ENCODE measurements around the gene BCAT1. TPM values are rescaled to one million over a fixed set of nuclear protein-coding genes. Genes with fewer than 3 reads are reported as not detected.

Gene BCAT1
- total and polyA plus RNA-seq, 11 donors, result 0.57 to 28.9 (median 3.5) TPM

DNA sequence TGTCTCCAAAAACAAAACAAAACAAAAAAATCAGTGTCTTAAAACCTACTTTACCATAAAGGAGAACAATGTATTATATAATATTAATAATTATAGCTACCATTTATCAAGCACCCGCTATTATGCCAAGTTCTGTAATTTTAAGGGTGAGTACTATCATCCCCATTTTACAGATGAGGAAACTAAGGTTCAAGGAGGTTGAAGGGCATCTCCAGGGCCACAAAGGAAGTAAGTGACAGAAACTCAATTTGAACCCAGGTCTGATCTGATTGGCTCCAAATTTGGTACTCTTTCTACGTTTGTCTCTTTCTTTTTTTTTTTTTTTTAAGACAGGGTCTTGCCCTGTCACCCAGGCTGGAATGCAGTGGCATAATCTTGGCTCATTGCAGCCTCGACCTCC, 115.4 kb downstream of the BCAT1 start:
- no peak for ATAC-seq
- peaks cover 0 to 7% (median 0%) of the 10 kb centered on the region in 12 donors for H3K4me1 ChIP-seq
- DNase-seq, result no peak
- H3K27me3 ChIP-seq, result no peaks in the 10 kb centered on the region
- TF ChIP-seq, protein P1, sequence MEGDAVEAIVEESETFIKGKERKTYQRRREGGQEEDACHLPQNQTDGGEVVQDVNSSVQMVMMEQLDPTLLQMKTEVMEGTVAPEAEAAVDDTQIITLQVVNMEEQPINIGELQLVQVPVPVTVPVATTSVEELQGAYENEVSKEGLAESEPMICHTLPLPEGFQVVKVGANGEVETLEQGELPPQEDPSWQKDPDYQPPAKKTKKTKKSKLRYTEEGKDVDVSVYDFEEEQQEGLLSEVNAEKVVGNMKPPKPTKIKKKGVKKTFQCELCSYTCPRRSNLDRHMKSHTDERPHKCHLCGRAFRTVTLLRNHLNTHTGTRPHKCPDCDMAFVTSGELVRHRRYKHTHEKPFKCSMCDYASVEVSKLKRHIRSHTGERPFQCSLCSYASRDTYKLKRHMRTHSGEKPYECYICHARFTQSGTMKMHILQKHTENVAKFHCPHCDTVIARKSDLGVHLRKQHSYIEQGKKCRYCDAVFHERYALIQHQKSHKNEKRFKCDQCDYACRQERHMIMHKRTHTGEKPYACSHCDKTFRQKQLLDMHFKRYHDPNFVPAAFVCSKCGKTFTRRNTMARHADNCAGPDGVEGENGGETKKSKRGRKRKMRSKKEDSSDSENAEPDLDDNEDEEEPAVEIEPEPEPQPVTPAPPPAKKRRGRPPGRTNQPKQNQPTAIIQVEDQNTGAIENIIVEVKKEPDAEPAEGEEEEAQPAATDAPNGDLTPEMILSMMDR (IDR thresholded peaks at IDR 0.05), result no peak
- no peak for TF ChIP-seq POLR2A (IDR thresholded peaks at IDR 0.05)
- H3K36me3 ChIP-seq, result no peaks in the 10 kb centered on the region
- H3K27ac ChIP-seq, result no peak overlapping the region
- no peak overlapping the region for H3K4me3 ChIP-seq
- WGBS, 4 donors, result 84 to 95% (median 89%) methylated on average over 3 of the region's 3 CpGs
- H3K9me3 ChIP-seq, result no peaks in the 10 kb centered on the region
- intact Hi-C loops (cut with DNase I), result no loop called here

DNA sequence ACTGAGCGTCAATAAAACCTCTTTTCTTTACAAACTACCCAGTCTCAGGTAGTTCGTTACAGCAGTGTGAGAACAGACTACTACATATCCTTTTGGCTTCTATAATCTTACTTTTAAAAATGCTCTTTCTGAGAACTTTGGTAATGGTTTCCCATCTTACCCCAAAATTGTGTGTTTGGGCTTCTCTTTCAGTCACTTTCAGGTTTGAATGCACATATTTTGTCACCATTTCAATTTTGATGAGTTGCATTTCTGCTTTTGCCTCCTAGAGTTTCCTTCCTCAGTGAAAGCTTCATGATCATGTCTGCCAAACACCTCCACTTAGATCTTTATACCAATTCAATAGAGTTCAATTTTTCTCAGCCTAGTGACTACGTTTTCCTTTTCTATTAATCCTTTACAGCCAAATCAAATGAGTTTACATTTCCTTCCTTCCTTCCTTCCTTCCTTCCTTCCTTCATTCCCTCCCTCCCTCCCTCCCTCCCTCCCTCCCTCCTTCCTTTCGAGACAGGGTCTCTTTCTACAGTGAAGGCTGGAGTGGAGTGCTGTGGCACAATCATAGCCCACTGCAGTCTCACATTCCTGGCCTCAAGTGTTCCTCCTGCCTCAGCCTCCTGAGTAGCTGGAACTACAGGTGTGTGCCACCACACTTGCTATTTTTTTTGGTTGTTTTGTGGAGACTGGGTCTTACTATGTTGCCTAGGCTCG, 124.9 kb downstream of the BCAT1 start:
- Histone ChIP-seq H3K9me3 (peaks cover 0 to 3% (median 0%) of the 10 kb centered on the region in 12 donors), H3K4me3 (no peak overlapping the region), H3K36me3 (no peaks in the 10 kb centered on the region), H3K27ac (no peak overlapping the region), H3K27me3 (no peaks in the 10 kb centered on the region), H3K4me1 (peaks cover 0 to 16% (median 0%) of the 10 kb centered on the region in 12 donors)
- TF ChIP-seq POLR2A (IDR thresholded peaks at IDR 0.05), result no peak
- TF ChIP-seq, protein P1 (IDR thresholded peaks at IDR 0.05), result no peak
- no peak for ATAC-seq
- 68 to 70% (median 69%) methylated on average over 5 of the region's 5 CpGs for WGBS, 4 donors
- intact Hi-C loops (cut with DNase I), result no loop called here
- no peak for DNase-seq

DNA sequence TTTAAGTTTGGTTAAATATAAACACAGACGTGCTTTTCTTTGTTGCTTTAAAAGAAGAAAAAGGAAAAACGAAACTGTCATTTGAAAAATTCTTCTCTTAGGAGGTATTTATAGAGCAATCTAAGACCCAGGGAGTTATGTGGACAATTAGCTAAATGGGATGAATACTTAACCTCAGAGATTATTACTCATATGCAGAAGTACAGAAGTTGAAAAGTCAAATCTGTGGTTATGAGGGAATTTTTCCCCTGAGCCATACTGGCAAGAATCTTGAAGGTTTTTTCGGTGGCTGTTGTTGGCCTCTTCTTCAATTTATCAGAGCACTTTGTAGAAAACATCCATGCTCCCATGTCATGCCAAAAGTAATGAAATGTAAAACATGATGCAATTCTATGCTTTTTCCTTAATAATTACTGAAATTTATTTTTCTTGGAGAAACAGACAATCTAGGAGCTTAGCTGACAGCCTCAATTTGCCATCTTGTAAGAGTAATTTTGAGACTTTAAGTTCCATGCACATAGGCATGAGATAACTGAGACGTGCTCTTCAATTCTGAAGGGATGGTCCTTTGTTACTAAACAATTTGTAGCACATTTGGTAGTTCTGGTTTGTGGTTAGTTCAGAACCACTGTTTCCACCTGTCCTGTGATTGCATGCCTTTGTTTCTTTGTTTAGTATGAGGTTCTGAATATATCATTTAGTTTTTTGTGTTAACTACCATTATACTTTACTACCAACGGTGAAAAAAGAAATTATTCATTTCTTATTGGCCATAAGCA, 126.6 kb downstream of the BCAT1 start:
- no peak overlapping the region for H3K4me3 ChIP-seq
- no peaks in the 10 kb centered on the region for H3K36me3 ChIP-seq
- ATAC-seq (no peak), DNase-seq (no peak)
- no peak overlapping the region for H3K27ac ChIP-seq
- 71 to 82% (median 76%) methylated on average over 5 of the region's 5 CpGs for WGBS, 4 donors
- no peaks in the 10 kb centered on the region for H3K27me3 ChIP-seq
- intact Hi-C loops (cut with DNase I), result no loop called here
- H3K4me1 ChIP-seq, result peaks cover 0 to 28% (median 0%) of the 10 kb centered on the region in 12 donors
- H3K9me3 ChIP-seq, result peaks cover 0 to 3% (median 0%) of the 10 kb centered on the region in 12 donors
- TF ChIP-seq, protein P1 (IDR thresholded peaks at IDR 0.05), result no peak
- TF ChIP-seq POLR2A (IDR thresholded peaks at IDR 0.05), result no peak

DNA sequence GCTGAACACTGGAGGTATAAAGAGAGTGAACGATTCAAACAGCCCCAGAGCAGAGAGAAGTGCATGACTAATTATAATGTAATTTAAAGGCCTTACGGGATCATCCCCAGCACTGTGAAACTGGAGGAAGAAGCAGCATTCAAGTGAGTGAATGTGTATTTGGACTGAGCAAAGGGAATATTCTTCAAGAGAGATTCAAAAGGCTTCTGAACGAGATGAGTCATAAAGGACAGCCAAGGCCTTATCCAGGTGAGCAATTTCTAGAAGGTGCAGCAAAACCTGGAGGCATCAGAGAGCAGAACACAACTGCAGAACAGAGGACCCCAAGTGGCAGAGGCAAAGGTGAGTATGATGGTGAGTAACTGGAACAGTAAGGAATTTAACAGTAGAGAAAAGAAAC, 127.2 kb downstream of the BCAT1 start:
- WGBS, 4 donors, result 87 to 91% (median 88%) methylated on average over 3 of the region's 3 CpGs
- TF ChIP-seq POLR2A (IDR thresholded peaks at IDR 0.05), result no peak
- TF ChIP-seq, protein P1 (IDR thresholded peaks at IDR 0.05), result no peak

More for the DNA sequence above, 127.2 kb downstream of the BCAT1 start:
- intact Hi-C loops (cut with DNase I), result no loop called here
- ATAC-seq, result no peak
- H3K9me3 ChIP-seq, result peaks cover 0 to 3% (median 0%) of the 10 kb centered on the region in 12 donors
- H3K4me3 ChIP-seq, result no peak overlapping the region
- no peak for DNase-seq
- H3K4me1 ChIP-seq, result peaks cover 0 to 28% (median 0%) of the 10 kb centered on the region in 12 donors
- no peaks in the 10 kb centered on the region for H3K27me3 ChIP-seq
- H3K27ac ChIP-seq, result no peak overlapping the region
- no peaks in the 10 kb centered on the region for H3K36me3 ChIP-seq
